HepG2 (cell line): ENCODE measurements around the gene TMF1. TPM values are rescaled to one million over a fixed set of nuclear protein-coding genes. Genes with fewer than 3 reads are reported as not detected.

Source experiments
- ATAC-seq: fragments of 200-7000 bp; cut with Tn5 transposase; 3 replicates; pipeline ENCODE4 v1.9.1; 2020; ENCODE audit warnings: mild to moderate bottlenecking, moderate library complexity
- BruUV-seq: library from RNA; stranded (reverse); fragments of 400-500 nt; replicated peaks from 2 replicates; lab custom pipeline; 2021; lab: Mats Ljungman, UMichigan
- CTCF ChIA-PET: fragments of 300-600 bp; formaldehyde crosslinking; extraction: SDS; loops from one replicate; lab custom pipeline; 2021; ENCODE audit warnings: low total read pairs, inconsistent platforms, low intra/inter-chr PET ratio; lab: Yijun Ruan, JAX
- POLR2A ChIA-PET: fragments of 350-600 bp; sonication (Branson Sonifier 250); formaldehyde crosslinking; loops from one replicate; lab custom pipeline; 2020; ENCODE audit warnings: antibody characterized with exemption, inconsistent platforms; lab: Yijun Ruan, JAX
- DNase-seq: peaks from one replicate; pipeline ENCODE4 v3.0.0-alpha.2; 2015; ENCODE audit warnings: low spot score
- FAIRE-seq: peaks from 3 replicates; lab custom pipeline; 2011; peaks lifted over from hg19 to GRCh38; lab: Jason Lieb, UNC
- H2AFZ ChIP-seq: one replicate; pipeline ENCODE4 v1.6.1; 2011; ENCODE audit warnings: low read length, inconsistent platforms
- H3K27ac ChIP-seq: fragments of 300-600 bp; 3 replicates; pipeline ENCODE4 v1.8.0; 2011; ENCODE audit warnings: mixed run types, mild to moderate bottlenecking, mixed read lengths, low read length, inconsistent platforms; ENCODE audit not compliant: insufficient read depth; ENCODE audit errors: extremely low read length
- H3K27me3 ChIP-seq, 2 experiments: fragments of 200-600 bp in 1 of 2; 2 replicates in 1 of 2; 3 replicates in 1 of 2; pipeline versions ENCODE4 v1.6.0 to v1.8.0; 2011; ENCODE audit warnings: low read length in 2 of 2, mild to moderate bottlenecking in 2 of 2, moderate library complexity in 2 of 2, inconsistent platforms in 1 of 2; ENCODE audit not compliant: insufficient read depth in 2 of 2, control insufficient read depth in 1 of 2
- H3K36me3 ChIP-seq, 2 experiments: fragments of 200-600 bp in 1 of 2; replicated peaks in 1 of 2; 2 replicates in 1 of 2; 3 replicates in 1 of 2; pipeline versions ENCODE4 v1.5.1 to v1.8.0; 2011; ENCODE audit warnings: low read length in 2 of 2, inconsistent platforms in 1 of 2; ENCODE audit not compliant: insufficient read depth in 2 of 2, control insufficient read depth in 1 of 2
- H3K4me1 ChIP-seq: 2 replicates; pipeline ENCODE4 v1.5.1; 2012; ENCODE audit warnings: low read length, inconsistent platforms; ENCODE audit not compliant: insufficient read depth
- H3K4me2 ChIP-seq: 2 replicates; pipeline ENCODE4 v1.6.0; 2011; ENCODE audit warnings: low read depth, low read length, inconsistent platforms
- H3K4me3 ChIP-seq, 3 experiments: fragments of 200-600 bp in 1 of 3; sonication (generic), shearing (Covaris generic) in 1 of 3; replicated peaks in 1 of 3; 2 replicates each; pipeline ENCODE4 v1.5.1; 2011 to 2016; ENCODE audit warnings: low read length in 3 of 3, inconsistent platforms in 2 of 3, low read depth in 2 of 3, mild to moderate bottlenecking in 2 of 3, control low read depth in 1 of 3, mixed read lengths in 1 of 3; ENCODE audit not compliant: insufficient read depth in 1 of 3
- H3K79me2 ChIP-seq: one replicate; pipeline ENCODE4 v1.6.1; 2011; ENCODE audit warnings: low read length, inconsistent platforms; ENCODE audit not compliant: insufficient read depth
- H3K9ac ChIP-seq: 2 replicates; pipeline ENCODE4 v1.6.0; 2011; ENCODE audit warnings: mild to moderate bottlenecking, low read depth, low read length, inconsistent platforms; ENCODE audit not compliant: insufficient read depth
- H3K9me3 ChIP-seq: 2 replicates; pipeline ENCODE4 v1.5.1; 2012; ENCODE audit warnings: mild to moderate bottlenecking, low read length
- H4K20me1 ChIP-seq: 2 replicates; pipeline ENCODE4 v1.6.0; 2011; ENCODE audit warnings: inconsistent platforms, mild to moderate bottlenecking, low read length, moderate library complexity; ENCODE audit not compliant: insufficient read depth
- ARNT2 ChIP-seq: sonication (generic); formaldehyde crosslinking; IDR thresholded peaks from 2 replicates; pipeline ENCODE4 v1.8.0; 2022; ENCODE audit warnings: mild to moderate bottlenecking, low read depth, missing genetic modification reagents, moderate library complexity
- BRF2 ChIP-seq: sonication (generic); formaldehyde crosslinking; IDR thresholded peaks from 2 replicates; pipeline ENCODE4 v1.8.1; 2022; ENCODE audit warnings: mild to moderate bottlenecking, missing genetic modification reagents
- CSRNP2 ChIP-seq: sonication (generic); formaldehyde crosslinking; conservative IDR thresholded peaks from 2 replicates; pipeline ENCODE4 v1.8.0; 2022; ENCODE audit warnings: low read depth, missing genetic modification reagents
- GRHL1 ChIP-seq: sonication (generic); formaldehyde crosslinking; conservative IDR thresholded peaks from 2 replicates; pipeline ENCODE4 v1.8.0; 2022; ENCODE audit warnings: missing genetic modification reagents
- KLF9 ChIP-seq: IDR thresholded peaks from 2 replicates; pipeline ENCODE4 v1.6.1; 2016; ENCODE audit warnings: low read depth
- MAFK ChIP-seq, 2 experiments: IDR thresholded peaks in 1 of 2; conservative IDR thresholded peaks in 1 of 2; 2 replicates each; pipeline ENCODE4 v1.6.1; 2011; ENCODE audit warnings: improper control_type of control experiment in 2 of 2, low read length in 2 of 2
- RBM39 ChIP-seq: fragments of 200-400 bp; formaldehyde crosslinking; IDR thresholded peaks from one replicate; pipeline ENCODE4 v1.6.1; 2018; ENCODE audit warnings: antibody characterized with exemption, mild to moderate bottlenecking, low read depth, low read length; ENCODE audit not compliant: poor library complexity, severe bottlenecking
- SMAD9 ChIP-seq: sonication (generic); formaldehyde crosslinking; IDR thresholded peaks from 2 replicates; pipeline ENCODE4 v1.5.1; 2020; ENCODE audit warnings: mild to moderate bottlenecking, missing genetic modification reagents
- STAT5B ChIP-seq: sonication (generic); formaldehyde crosslinking; IDR thresholded peaks from 2 replicates; pipeline ENCODE4 v1.4.0; 2020; ENCODE audit warnings: missing genetic modification reagents
- TARDBP ChIP-seq: sonication (generic); formaldehyde crosslinking; IDR thresholded peaks from 2 replicates; pipeline ENCODE4 v1.8.0; 2022; ENCODE audit warnings: mild to moderate bottlenecking, missing genetic modification reagents
- TCF12 ChIP-seq, 2 experiments: fragments of 450-650 bp in 1 of 2; sonication (generic) in 1 of 2; formaldehyde crosslinking in 1 of 2; IDR thresholded peaks; 2 replicates each; pipeline versions ENCODE4 v1.6.1 to v1.8.0; 2017 to 2022; ENCODE audit warnings: antibody characterized with exemption in 1 of 2, mild to moderate bottlenecking in 1 of 2, missing genetic modification reagents in 1 of 2, moderate library complexity in 1 of 2
- ZBTB10 ChIP-seq: sonication (generic); formaldehyde crosslinking; IDR thresholded peaks from 2 replicates; pipeline ENCODE4 v1.4.0; 2020; ENCODE audit warnings: missing genetic modification reagents, borderline replicate concordance
- ZBTB42 ChIP-seq: sonication (generic); formaldehyde crosslinking; IDR thresholded peaks from 2 replicates; pipeline ENCODE4 v1.5.0; 2020; ENCODE audit warnings: mild to moderate bottlenecking, missing genetic modification reagents
- ZFY ChIP-seq: sonication (generic); formaldehyde crosslinking; IDR thresholded peaks from 2 replicates; pipeline ENCODE4 v1.4.0; 2020; ENCODE audit warnings: missing genetic modification reagents
- ZNF124 ChIP-seq: sonication (generic); formaldehyde crosslinking; IDR thresholded peaks from 2 replicates; pipeline ENCODE4 v1.4.0; 2020; ENCODE audit warnings: missing genetic modification reagents
- ZNF549 ChIP-seq: sonication (generic); formaldehyde crosslinking; IDR thresholded peaks from 2 replicates; pipeline ENCODE4 v1.5.0; 2020; ENCODE audit warnings: missing genetic modification reagents
- WGBS: methylation state at CpG from one replicate; pipeline ENCODE4 v1.1.6; 2017; ENCODE audit warnings: low lambda C conversion rate; 5-methylcytosine and 5-hydroxymethylcytosine counted together
- in situ Hi-C: cut with HindIII; loops from 2 replicates; pipeline ENCODE4 v1.10.0; 2017; ENCODE audit warnings: low pct_unique_long_range_greater_than_20kb; ENCODE audit not compliant: extremely low pct_ligation_motif_present
- intact Hi-C: fragments of 100-400 bp; cut with micrococcal nuclease; formaldehyde crosslinking; loops from one replicate; pipeline ENCODE4 v1.10.0; 2022; ENCODE audit not compliant: unreplicated experiment
- polyA plus RNA-seq, 8 experiments: library from polyadenylated mRNA; depleted of rRNA in 3 of 8; stranded (reverse) in 7 of 8; unstranded in 1 of 8; fragments of >200 nt; fragmentation: Illumina TruSeq in 4 of 8; extraction: Trizol in 4 of 8; gene quantifications; 2 replicates each; pipeline versions ENCODE4 v1.2.1 to v1.2.3, GENCODE V29; 2011 to 2016; ENCODE audit warnings: low read depth in 4 of 8, missing spikeins in 1 of 8, mixed read lengths in 1 of 8; ENCODE audit not compliant: insufficient read depth in 1 of 8
- total RNA-seq, 5 experiments: library from RNA; depleted of rRNA; stranded (reverse); fragments of >200 nt; fragmentation: Illumina TruSeq; extraction: Trizol; gene quantifications; 2 replicates each; pipeline ENCODE4 v1.2.3, GENCODE V29; 2016; ENCODE audit warnings: low read depth in 1 of 5

TMF1 gene
- total and polyA plus RNA-seq, 2 of the 13 experiments (the other 11 are each of a cell fraction or from before 2014, with no cell fraction given), result 12.1 to 38.4 TPM

DNA sequence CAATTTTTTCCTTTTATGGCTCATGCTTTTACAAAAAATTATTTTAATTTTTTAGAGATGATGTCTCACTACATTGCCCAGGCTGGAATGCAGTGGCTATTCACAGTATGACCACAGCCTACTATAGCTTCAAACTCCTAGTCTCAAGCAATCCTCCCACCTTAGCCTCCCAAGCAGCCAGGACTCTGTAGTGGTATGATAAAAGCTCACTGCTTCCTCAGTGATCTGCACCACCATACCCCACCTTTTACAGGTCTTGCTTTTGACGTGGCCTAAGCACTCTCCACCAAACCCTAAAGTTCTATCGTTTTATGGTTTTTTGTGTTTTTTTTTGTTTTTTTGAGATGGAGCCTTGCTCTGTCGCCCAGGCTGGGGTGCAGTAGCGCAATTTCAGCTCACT is 14.0 kb upstream of the TMF1 start:
- Histone ChIP-seq H3K9ac (no peak overlapping the region), H3K4me1 (no peaks in the 10 kb centered on the region), H3K9me3 (no peaks in the 10 kb centered on the region), H4K20me1 (no peaks in the 10 kb centered on the region), H3K4me2 (no peak overlapping the region), H3K4me3 (no peak overlapping the region), H3K79me2 (no peaks in the 10 kb centered on the region), H2AFZ (no peak overlapping the region), H3K27me3 (no peaks in the 10 kb centered on the region), H3K27ac (no peak overlapping the region), H3K36me3 (peaks cover 2 to 11% of the 10 kb centered on the region in 2 experiments; a peak in 3 of 5 replicates)
- FAIRE-seq (no peak), ATAC-seq (no peak), DNase-seq (no peak)
- intact Hi-C loops, result no loop called here
- 49% methylated on average over 4 of the region's 4 CpGs for whole genome bisulfite sequencing
- in situ Hi-C loops, result no loop called here
- ChIA-PET POLR2A (no interaction called here), CTCF (no interaction called here)
- no TSS peak for BruUV-seq
- TF ChIP-seq BRF2 (CRISPR knock-in tag) (no peak), ZNF124 (CRISPR knock-in tag) (no peak), RBM39 (no peak), MAFK (conservative IDR thresholded peaks at IDR 0.05 in 1 of 2, IDR thresholded peaks at IDR 0.05 in 1 of 2; ENCODE audit: low read length in 2 of 2) (no peak), ZNF549 (CRISPR knock-in tag) (no peak), SMAD9 (no peak), ZBTB10 (CRISPR knock-in tag) (no peak), STAT5B (CRISPR knock-in tag) (no peak), GRHL1 (CRISPR knock-in tag) (no peak), ZFY (CRISPR knock-in tag) (no peak), TARDBP (CRISPR knock-in tag) (no peak), TCF12 (IDR thresholded peaks at IDR 0.05) (no peak), TCF12 (CRISPR knock-in tag; IDR thresholded peaks at IDR 0.05) (no peak), KLF9 (no peak), ZBTB42 (no peak), CSRNP2 (no peak), ARNT2 (CRISPR knock-in tag) (no peak)
